DND-41 (cell line): ENCODE results near the gene CCDC136.

Source experiments
- ATAC-seq: fragments of 200-7000 bp; cut with Tn5 transposase; 3 replicates; pipeline ENCODE4 v1.9.1; 2021; ENCODE audit warnings: low read depth; ENCODE audit not compliant: insufficient read depth
- DNase-seq: peaks from one replicate; pipeline ENCODE4 v3.0.0-alpha.2; 2020
- H2AFZ ChIP-seq: 2 replicates; pipeline ENCODE4 v1.6.0; 2012; ENCODE audit warnings: low read depth, low read length
- H3K27ac ChIP-seq: 2 replicates; pipeline ENCODE4 v1.5.1; 2012; ENCODE audit warnings: low read length, inconsistent platforms
- H3K27me3 ChIP-seq: fragments of 200-600 bp; sonication (generic); 2 replicates; pipeline ENCODE4 v1.6.0; 2012; ENCODE audit warnings: low read length, mild to moderate bottlenecking, inconsistent platforms; ENCODE audit not compliant: insufficient read depth, poor library complexity
- H3K36me3 ChIP-seq: 2 replicates; pipeline ENCODE4 v1.5.1; 2012; ENCODE audit warnings: low read length, inconsistent platforms; ENCODE audit not compliant: insufficient read depth
- H3K4me1 ChIP-seq: 2 replicates; pipeline ENCODE4 v1.5.1; 2012; ENCODE audit warnings: mild to moderate bottlenecking, low read length; ENCODE audit not compliant: insufficient read depth
- H3K4me2 ChIP-seq: 2 replicates; pipeline ENCODE4 v1.6.0; 2012; ENCODE audit warnings: mild to moderate bottlenecking, moderate library complexity, low read length, inconsistent platforms; ENCODE audit not compliant: insufficient read depth
- H3K4me3 ChIP-seq, 2 experiments: fragments of 200-600 bp in 1 of 2; shearing (Covaris generic) in 1 of 2; 2 replicates each; pipeline ENCODE4 v1.5.1; 2012 to 2016; ENCODE audit warnings: inconsistent platforms in 2 of 2, low read length in 2 of 2, mild to moderate bottlenecking in 2 of 2, low read depth in 1 of 2, moderate library complexity in 1 of 2
- H3K79me2 ChIP-seq: 2 replicates; pipeline ENCODE4 v1.6.0; 2012; ENCODE audit warnings: low read length, inconsistent platforms; ENCODE audit not compliant: insufficient read depth
- H3K9ac ChIP-seq: 2 replicates; pipeline ENCODE4 v1.6.0; 2012; ENCODE audit warnings: low read depth, mild to moderate bottlenecking, inconsistent platforms, low read length, moderate library complexity
- H3K9me3 ChIP-seq: 2 replicates; pipeline ENCODE4 v1.5.1; 2012; ENCODE audit warnings: low read length, moderate library complexity, mild to moderate bottlenecking, inconsistent platforms; ENCODE audit not compliant: insufficient read depth, severe bottlenecking
- H4K20me1 ChIP-seq: 2 replicates; pipeline ENCODE4 v1.6.0; 2012; ENCODE audit warnings: low read length; ENCODE audit not compliant: insufficient read depth
- CTCF ChIP-seq: IDR thresholded peaks from 2 replicates; pipeline ENCODE4 v1.5.1; 2012; ENCODE audit warnings: borderline replicate concordance, low read length, moderate library complexity, mild to moderate bottlenecking; ENCODE audit not compliant: poor library complexity, severe bottlenecking; ENCODE audit errors: extremely low read depth
- EZH2 ChIP-seq: IDR thresholded peaks from 3 replicates; pipeline ENCODE4 v1.6.1; 2012; ENCODE audit warnings: borderline replicate concordance, low read depth, mild to moderate bottlenecking, moderate library complexity, low read length, inconsistent platforms; ENCODE audit not compliant: severe bottlenecking

The CCDC136 gene

GRCh38 chr7:128774029-128774689 lies 17.6 kb upstream of the CCDC136 start:
- Histone ChIP-seq H3K4me3 (no peak overlapping the region), H3K9me3 (peaks cover 2% of the 10 kb centered on the region), H4K20me1 (peaks cover 3% of the 10 kb centered on the region; the same call in 1 of the 2 replicates), H3K4me1 (no peaks in the 10 kb centered on the region), H3K36me3 (peaks cover 41% of the 10 kb centered on the region), H3K27ac (no peak overlapping the region), H3K9ac (no peak overlapping the region), H3K27me3 (no peaks in the 10 kb centered on the region), H2AFZ (no peak overlapping the region), H3K4me2 (no peak overlapping the region), H3K79me2 (no peaks in the 10 kb centered on the region)
- TF ChIP-seq CTCF (no peak), EZH2 (no peak)
- DNase-seq (no peak), ATAC-seq (no peak)

- TF ChIP-seq CTCF (no peak), EZH2 (no peak)
- H2AFZ ChIP-seq: no peak overlapping the region
- no peaks in the 10 kb centered on the region for H3K27me3 ChIP-seq
- no peak overlapping the region for H3K4me2 ChIP-seq
- peaks cover 3% of the 10 kb centered on the region; the same call in 1 of the 2 replicates for H4K20me1 ChIP-seq
- peaks cover 34% of the 10 kb centered on the region for H3K36me3 ChIP-seq
- H3K4me3 ChIP-seq: no peak overlapping the region
- no peak overlapping the region for H3K9ac ChIP-seq
- H3K4me1 ChIP-seq: no peaks in the 10 kb centered on the region
- H3K9me3 ChIP-seq: peaks cover 2% of the 10 kb centered on the region
- peak; percentile 24; the same call in 1 of the 3 replicates for ATAC-seq
- DNase-seq: no peak
- no peak overlapping the region for H3K27ac ChIP-seq
- no peaks in the 10 kb centered on the region for H3K79me2 ChIP-seq
Observed at GRCh38 chr7:128774921-128775320, 16.8 kb upstream of the CCDC136 start.

- no peak within 1 kb of the TSS for H3K9ac ChIP-seq
- H3K36me3 ChIP-seq: peaks cover 24% of the 10 kb centered on the region
- no peaks in the 10 kb centered on the region for H3K79me2 ChIP-seq
- no peak within 1 kb of the TSS for H3K4me3 ChIP-seq
- H4K20me1 ChIP-seq: peaks cover 3% of the 10 kb centered on the region; the same call in 1 of the 2 replicates
- H3K4me1 ChIP-seq: no peaks in the 10 kb centered on the region
- no peak within 1 kb of the TSS for H3K4me2 ChIP-seq
- DNase-seq: no peak
- peaks cover 2% of the 10 kb centered on the region for H3K9me3 ChIP-seq
- TF ChIP-seq CTCF (no peak), EZH2 (no peak)
- H2AFZ ChIP-seq: no peak within 1 kb of the TSS
- no peaks in the 10 kb centered on the region for H3K27me3 ChIP-seq
- no peak; the same call in 2 of the 3 replicates for ATAC-seq
- H3K27ac ChIP-seq: no peak within 1 kb of the TSS
Observed at GRCh38 chr7:128775744-128776474, 15.9 kb upstream of the CCDC136 start, which contains the start of gene OPN1SW. Gene OPN1SW, minus strand, starts transcription at chr7:128775794. Its CDS starts 13 bp downstream, at chr7:128775781.
